NCI-H1048 (cell line): ENCODE measurements around the gene SLFN11.
"Not testable (repeated sequence)": the region's sequence is repeated elsewhere in the genome, so short reads cannot be mapped to it uniquely, and the experiment has no call there.

Source experiments
- DNase-seq: peaks from one replicate; lab custom pipeline; 2025; lab: John Stamatoyannopoulos, UW

SLFN11 gene

GRCh38 chr17:35359398-35359797, 14.0 kb downstream of the SLFN11 start:
- no peak for DNase-seq

DNA sequence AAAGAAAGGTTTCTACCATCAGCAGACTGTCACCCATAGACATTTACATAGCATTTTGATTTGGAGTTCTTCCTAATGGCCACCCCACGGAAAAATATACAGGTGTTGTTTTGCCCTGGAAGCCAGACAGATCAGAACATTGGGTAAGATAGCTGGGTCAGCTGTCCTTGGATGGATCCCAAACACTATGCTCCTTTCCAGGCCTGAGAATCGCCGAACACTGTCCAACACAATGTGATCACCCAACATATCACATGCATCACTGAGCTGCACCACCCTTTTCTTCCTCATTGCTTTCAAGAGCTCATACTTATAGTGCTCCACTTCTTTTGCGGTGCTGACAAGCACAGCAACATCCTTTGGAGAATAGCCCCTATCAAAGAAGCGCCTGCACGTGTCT, 21.1 kb downstream of the SLFN11 start:
- DNase-seq = no peak

- no peak for DNase-seq
Measured at GRCh38 chr17:35350493-35350892, 22.9 kb downstream of the SLFN11 start.

DNA sequence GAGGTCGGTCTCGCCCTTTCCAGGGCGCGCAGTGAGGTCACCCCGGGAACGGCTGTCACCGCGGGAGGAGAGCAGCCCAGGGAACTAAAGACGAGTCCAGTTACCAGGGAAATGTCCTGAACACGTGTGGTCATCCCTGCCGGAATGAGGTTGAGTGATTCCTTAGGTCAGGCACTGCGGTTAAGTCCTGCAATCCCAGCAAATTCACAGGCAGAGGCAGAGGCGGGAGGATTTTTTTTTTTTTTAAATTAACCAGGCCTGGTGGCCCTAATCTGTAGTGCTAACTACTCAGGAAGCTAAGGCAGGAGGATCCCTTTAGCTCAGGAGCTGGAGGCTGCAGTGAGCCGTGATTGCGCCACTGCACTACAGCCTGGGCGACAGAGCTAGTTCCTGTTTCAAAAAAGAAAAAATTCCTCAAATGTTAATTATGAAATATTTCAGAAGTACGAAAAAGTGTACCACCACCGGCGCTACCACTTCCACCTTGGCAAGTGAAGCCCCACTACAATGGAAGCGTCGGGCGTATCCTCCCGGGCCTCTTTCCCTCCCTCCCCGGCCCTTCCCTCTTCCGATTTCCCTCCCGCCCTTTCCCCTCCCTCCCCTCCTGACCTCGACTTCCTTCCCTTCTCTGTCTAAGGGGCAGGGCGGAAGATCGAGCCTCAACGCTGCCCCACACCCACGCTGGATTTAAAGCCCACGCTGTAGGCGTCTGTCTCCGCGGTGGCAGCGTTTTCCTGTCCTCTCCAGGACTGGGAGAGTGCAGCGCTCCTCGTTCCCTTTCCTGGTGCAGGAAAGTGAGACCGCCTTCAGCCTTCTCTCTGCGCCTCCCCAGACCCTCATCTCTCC, 27.3 kb downstream of the SLFN11 start:
- DNase-seq = no peak

- no peak for DNase-seq
Measured at GRCh38 chr17:35345445-35345925, 27.9 kb downstream of the SLFN11 start.

GRCh38 chr17:35344262-35344661, 29.2 kb downstream of the SLFN11 start:
- DNase-seq = no peak

DNA sequence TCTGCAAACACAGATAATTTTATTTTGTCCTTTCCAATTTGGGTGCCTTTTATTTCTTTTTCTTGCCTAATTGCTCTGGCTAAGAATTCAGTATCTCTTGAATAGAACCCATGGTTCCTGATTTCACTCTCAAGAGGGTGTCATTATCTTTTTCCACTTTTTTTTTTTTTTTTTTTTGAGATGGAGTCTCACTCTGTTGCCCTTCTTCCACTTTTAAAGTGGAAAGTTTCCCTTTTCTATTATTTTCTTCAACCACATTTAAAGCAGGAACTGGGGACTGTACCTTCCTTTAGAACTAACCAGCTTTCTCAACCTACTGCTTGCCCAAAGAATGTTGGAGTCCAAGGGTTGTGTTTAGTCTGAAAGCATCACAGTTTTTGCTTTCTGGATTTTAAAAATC, 31.1 kb downstream of the SLFN11 start:
- DNase-seq = no peak

DNA sequence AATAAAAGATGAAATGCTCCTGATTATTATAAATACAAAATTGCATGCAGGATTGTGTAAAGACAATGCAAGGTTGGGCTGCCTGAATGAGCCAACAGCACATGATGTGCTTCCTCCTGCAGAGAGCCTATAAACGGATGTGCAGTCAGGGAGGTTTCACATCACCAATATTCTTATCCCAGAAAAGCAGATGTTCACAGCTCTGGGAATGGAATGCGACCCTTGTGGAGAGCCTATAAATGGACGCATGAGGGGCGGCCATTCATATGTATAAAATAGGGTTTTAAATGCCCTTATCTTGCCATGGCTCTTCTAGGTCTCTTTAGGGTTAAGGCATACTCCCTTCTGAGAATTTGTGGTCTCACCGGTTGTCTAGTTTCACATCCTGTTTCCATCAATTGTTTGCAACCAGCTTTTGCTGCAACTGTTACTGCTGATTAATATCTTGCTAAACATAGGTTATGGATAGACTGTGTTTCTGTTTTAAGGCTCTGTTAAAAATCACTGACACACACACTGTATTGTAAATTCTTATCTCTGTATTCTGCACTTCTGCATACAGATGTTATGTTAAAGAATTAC, 31.9 kb downstream of the SLFN11 start:
- no peak for DNase-seq

- no peak for DNase-seq
Measured at GRCh38 chr17:35338230-35338629, 35.2 kb downstream of the SLFN11 start.

GRCh38 chr17:35337364-35337763, 36.1 kb downstream of the SLFN11 start:
- no peak for DNase-seq

DNA sequence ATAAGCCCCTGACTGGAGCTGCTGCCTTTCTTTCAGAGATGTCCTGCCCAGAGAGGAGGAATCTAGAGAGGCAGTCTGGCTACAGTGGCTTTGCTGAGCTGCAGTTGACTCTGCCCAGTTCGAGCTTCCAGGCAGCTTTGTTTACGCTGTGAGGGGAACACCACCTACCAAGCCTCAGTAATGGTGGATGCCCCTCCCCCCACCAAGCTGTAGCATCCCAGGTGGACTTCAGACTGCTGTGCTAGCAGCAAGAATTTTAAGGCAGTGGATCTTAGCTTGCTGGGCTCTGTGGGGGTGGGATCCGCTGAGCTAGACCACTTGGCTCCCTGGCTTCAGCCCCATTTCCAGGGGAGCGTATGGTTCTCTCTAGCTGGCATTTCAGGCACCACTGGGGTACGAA, 39.8 kb downstream of the SLFN11 start:
- not testable (repeated sequence) for DNase-seq

DNA sequence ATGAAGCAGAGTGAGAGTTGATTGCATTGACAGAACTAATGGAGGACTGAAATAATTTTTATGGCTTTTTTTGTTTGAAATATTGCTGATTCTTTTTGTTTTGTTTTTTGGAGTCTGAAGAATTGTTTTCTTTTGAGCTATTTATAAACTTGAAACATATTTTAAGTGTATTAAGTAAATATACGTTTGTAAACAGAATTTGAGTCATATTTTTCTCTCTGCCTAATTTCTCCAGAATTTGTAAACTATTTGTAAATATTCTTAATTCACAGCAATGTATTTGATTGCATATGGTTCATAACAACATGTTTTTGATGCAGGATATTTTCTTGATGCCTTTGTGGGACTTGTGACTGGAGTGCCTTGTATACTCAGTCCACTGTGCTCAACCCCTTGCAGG, 50.7 kb downstream of the SLFN11 start:
- DNase-seq = no peak

- DNase-seq = no peak
Measured at GRCh38 chr17:35315971-35316370, 57.5 kb downstream of the SLFN11 start.

DNA sequence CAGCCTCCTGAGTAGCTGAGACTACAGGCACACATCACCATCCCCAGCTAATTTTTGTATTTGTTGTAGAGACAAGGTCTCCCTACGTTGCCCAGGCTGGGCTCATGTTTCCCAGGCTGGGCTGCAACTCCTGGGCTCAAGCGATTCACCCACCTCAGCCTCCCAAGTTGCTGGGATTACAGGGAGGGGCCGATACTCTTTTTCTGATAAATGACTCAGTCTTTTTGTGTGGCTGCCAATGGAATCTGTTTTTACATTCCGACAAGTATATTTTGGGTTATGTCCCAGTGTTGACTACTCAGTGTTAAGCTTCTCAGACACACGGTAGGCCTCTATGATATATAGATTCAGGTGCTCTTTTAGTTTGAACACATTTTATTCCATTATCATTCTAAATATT, 58.1 kb downstream of the SLFN11 start:
- DNase-seq = no peak

- no peak for DNase-seq
Measured at GRCh38 chr17:35314415-35315216, 58.8 kb downstream of the SLFN11 start.

- no peak for DNase-seq
Measured at GRCh38 chr17:35313875-35314409, 59.5 kb downstream of the SLFN11 start.

- no peak for DNase-seq
Measured at GRCh38 chr17:35312790-35313711, 60.4 kb downstream of the SLFN11 start.

GRCh38 chr17:35312346-35312745, 61.1 kb downstream of the SLFN11 start:
- DNase-seq = no peak

DNA sequence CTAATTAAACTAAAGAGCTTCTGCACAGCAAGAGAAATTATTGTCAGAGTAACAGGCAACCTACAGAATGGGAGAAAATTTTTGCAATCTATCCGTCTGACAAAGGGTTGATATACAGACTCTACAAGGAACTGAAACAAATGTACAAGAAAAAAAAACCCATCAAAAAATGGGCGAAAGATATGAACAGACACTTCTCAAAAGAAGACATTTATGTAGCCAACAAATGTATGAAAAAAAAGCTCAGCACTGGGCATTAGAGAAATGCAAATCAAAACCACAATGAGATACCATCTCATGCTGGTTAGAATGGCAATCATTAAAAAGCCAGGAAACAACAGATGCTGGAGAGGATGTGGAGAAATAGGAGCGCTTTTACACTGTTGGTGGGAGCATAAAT, 64.1 kb downstream of the SLFN11 start:
- DNase-seq = not testable (repeated sequence)
